Esophagus squamous epithelium (tissue), 4 donors: ENCODE measurements around the gene FGD4.

Source experiments
- CTCF ChIP-seq, 6 experiments: fragments of 450-650 bp in 4 of 6; fragments of 200-600 bp in 2 of 6; sonication (generic) in 2 of 6; IDR thresholded peaks; one replicate each; pipeline ENCODE4 v1.5.1; 2016 to 2019; ENCODE audit warnings: antibody characterized with exemption in 6 of 6, mild to moderate bottlenecking in 4 of 6, moderate library complexity in 4 of 6
- POLR2A ChIP-seq, 4 donors: fragments of 450-650 bp; IDR thresholded peaks; one replicate each; pipeline ENCODE4 v1.6.1; 2017; ENCODE audit warnings: antibody characterized with exemption in 4 of 4, mild to moderate bottlenecking in 4 of 4, moderate library complexity in 3 of 4

- TF ChIP-seq CTCF (IDR thresholded peaks at IDR 0.05), result no peak
- no peak for TF ChIP-seq POLR2A (IDR thresholded peaks at IDR 0.05)
Measured at GRCh38 chr12:32515137-32515873, 115.9 kb downstream of the FGD4 start.
